Uterus (tissue), 2 donors: Measurements from ENCODE around the gene IL22.

Source experiments
- POLR2A ChIP-seq, 2 donors: fragments of 450-650 bp; IDR thresholded peaks; one replicate each; pipeline ENCODE4 v1.6.1; 2016; ENCODE audit warnings: antibody characterized with exemption in 2 of 2, mild to moderate bottlenecking in 1 of 2, moderate library complexity in 1 of 2
- TF ChIP-seq, protein P1 (sequence below), 4 experiments: fragments of 200-600 bp in 2 of 4; fragments of 450-650 bp in 2 of 4; sonication (generic) in 2 of 4; IDR thresholded peaks; one replicate each; pipeline ENCODE4 v1.5.1; 2016 to 2019; ENCODE audit warnings: antibody characterized with exemption in 4 of 4, mild to moderate bottlenecking in 2 of 4, moderate library complexity in 1 of 4

DNA sequence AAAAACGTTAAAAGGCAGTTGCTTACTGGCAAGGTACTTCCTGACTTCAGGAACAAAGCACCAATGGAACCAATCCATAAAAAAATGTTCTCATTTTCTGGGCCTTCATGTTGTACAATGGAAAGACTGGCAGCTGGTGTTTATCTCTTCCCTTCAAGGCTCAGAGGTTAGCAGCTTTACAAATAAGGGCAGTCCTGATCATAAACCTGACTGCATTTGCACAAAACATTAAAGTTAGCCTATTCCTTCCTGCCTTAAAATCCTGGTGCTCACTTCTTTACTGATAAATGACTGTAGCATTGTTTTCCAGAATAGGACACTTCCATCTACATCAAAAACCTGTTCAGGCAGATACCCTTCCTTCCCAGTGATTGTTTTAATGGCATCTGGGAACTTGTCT is 47.0 kb downstream of the IL22 start:
- TF ChIP-seq, protein P1, sequence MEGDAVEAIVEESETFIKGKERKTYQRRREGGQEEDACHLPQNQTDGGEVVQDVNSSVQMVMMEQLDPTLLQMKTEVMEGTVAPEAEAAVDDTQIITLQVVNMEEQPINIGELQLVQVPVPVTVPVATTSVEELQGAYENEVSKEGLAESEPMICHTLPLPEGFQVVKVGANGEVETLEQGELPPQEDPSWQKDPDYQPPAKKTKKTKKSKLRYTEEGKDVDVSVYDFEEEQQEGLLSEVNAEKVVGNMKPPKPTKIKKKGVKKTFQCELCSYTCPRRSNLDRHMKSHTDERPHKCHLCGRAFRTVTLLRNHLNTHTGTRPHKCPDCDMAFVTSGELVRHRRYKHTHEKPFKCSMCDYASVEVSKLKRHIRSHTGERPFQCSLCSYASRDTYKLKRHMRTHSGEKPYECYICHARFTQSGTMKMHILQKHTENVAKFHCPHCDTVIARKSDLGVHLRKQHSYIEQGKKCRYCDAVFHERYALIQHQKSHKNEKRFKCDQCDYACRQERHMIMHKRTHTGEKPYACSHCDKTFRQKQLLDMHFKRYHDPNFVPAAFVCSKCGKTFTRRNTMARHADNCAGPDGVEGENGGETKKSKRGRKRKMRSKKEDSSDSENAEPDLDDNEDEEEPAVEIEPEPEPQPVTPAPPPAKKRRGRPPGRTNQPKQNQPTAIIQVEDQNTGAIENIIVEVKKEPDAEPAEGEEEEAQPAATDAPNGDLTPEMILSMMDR (IDR thresholded peaks at IDR 0.05), result no peak
- no peak for TF ChIP-seq POLR2A (IDR thresholded peaks at IDR 0.05)
